H1 (cell line): ENCODE measurements around the gene CTNNBL1. TPM values are rescaled to one million over a fixed set of nuclear protein-coding genes. Genes with fewer than 3 reads are reported as not detected.

Experiments
- CTCF ChIA-PET: fragments of 300-600 bp; sonication (Branson Sonifier 250); formaldehyde crosslinking; loops from one replicate; lab custom pipeline; 2021; ENCODE audit not compliant: partially characterized antibody; lab: Charles Lee
- POLR2A ChIA-PET: fragments of 300-600 bp; sonication (Branson Sonifier 250); formaldehyde crosslinking; loops from one replicate; lab custom pipeline; 2021; ENCODE audit warnings: inconsistent platforms; ENCODE audit not compliant: partially characterized antibody; lab: Charles Lee
- DNase-seq, 2 experiments: peaks; one replicate each; pipeline versions ENCODE4 v3.0.0 to v3.0.0-alpha.2; 2010 to 2022; ENCODE audit warnings: low spot score in 2 of 2, low read depth in 1 of 2, mixed read lengths in 1 of 2
- FAIRE-seq: peaks from 2 replicates; lab custom pipeline; 2011; peaks lifted over from hg19 to GRCh38; lab: Jason Lieb, UNC
- H2AFZ ChIP-seq: 2 replicates; pipeline ENCODE4 v1.8.1; 2012; ENCODE audit warnings: low read length, inconsistent platforms
- H2AK5ac ChIP-seq: 2 replicates; pipeline ENCODE4 v1.6.1; 2013; ENCODE audit warnings: low read depth, low read length
- H2BK120ac ChIP-seq: replicated peaks from 2 replicates; pipeline ENCODE3; 2013; ENCODE audit warnings: low read depth, low read length, inconsistent platforms
- H2BK12ac ChIP-seq: 2 replicates; pipeline ENCODE4 v1.6.1; 2013; ENCODE audit warnings: low read depth, low read length
- H2BK15ac ChIP-seq: 2 replicates; pipeline ENCODE4 v1.6.1; 2013; ENCODE audit warnings: low read length
- H2BK20ac ChIP-seq: 2 replicates; pipeline ENCODE4 v1.6.1; 2013; ENCODE audit warnings: low read length
- H2BK5ac ChIP-seq: 2 replicates; pipeline ENCODE4 v1.6.1; 2013; ENCODE audit warnings: low read depth, low read length
- H3K14ac ChIP-seq: 2 replicates; pipeline ENCODE4 v1.6.1; 2013; ENCODE audit warnings: inconsistent platforms; ENCODE audit not compliant: insufficient read length
- H3K18ac ChIP-seq: 2 replicates; pipeline ENCODE4 v1.6.1; 2013; ENCODE audit warnings: low read length; ENCODE audit errors: extremely low read depth
- H3K23ac ChIP-seq: 2 replicates; pipeline ENCODE4 v1.6.1; 2013; ENCODE audit warnings: inconsistent platforms; ENCODE audit not compliant: insufficient read length
- H3K23me2 ChIP-seq: 2 replicates; pipeline ENCODE4 v1.6.1; 2013; ENCODE audit warnings: low read depth, low read length
- H3K27ac ChIP-seq: 2 replicates; pipeline ENCODE4 v1.6.1; 2011; ENCODE audit warnings: low read depth, low read length, inconsistent platforms
- H3K27me3 ChIP-seq, 4 experiments: replicated peaks in 1 of 4; 1 replicate in 1 of 4; 2 replicates in 3 of 4; pipeline versions ENCODE4 v1.6.1 to v1.8.1; 2011 to 2013; ENCODE audit warnings: low read length in 3 of 4, mild to moderate bottlenecking in 3 of 4, inconsistent platforms in 2 of 4, mixed read lengths in 2 of 4, moderate library complexity in 1 of 4; ENCODE audit not compliant: control insufficient read depth in 3 of 4, insufficient read depth in 3 of 4; ENCODE audit errors: extremely low read depth in 1 of 4
- H3K36me3 ChIP-seq, 4 experiments: 2 replicates each; pipeline versions ENCODE4 v1.6.1 to v1.8.1; 2011 to 2013; ENCODE audit warnings: mild to moderate bottlenecking in 4 of 4, low read length in 3 of 4, moderate library complexity in 2 of 4, control low read depth in 1 of 4, inconsistent platforms in 1 of 4; ENCODE audit not compliant: insufficient read depth in 4 of 4, control insufficient read depth in 2 of 4
- H3K4ac ChIP-seq: replicated peaks from 2 replicates; pipeline ENCODE3; 2013; ENCODE audit warnings: low read length, low read depth, mixed read lengths, inconsistent platforms; ENCODE audit not compliant: insufficient read length
- H3K4me1 ChIP-seq, 4 experiments: replicated peaks in 1 of 4; 1 replicate in 1 of 4; 2 replicates in 3 of 4; pipeline versions ENCODE4 v1.6.1 to v1.8.1; 2011 to 2013; ENCODE audit warnings: low read length in 3 of 4, inconsistent platforms in 2 of 4, mixed read lengths in 1 of 4; ENCODE audit not compliant: insufficient read depth in 4 of 4, control insufficient read depth in 3 of 4
- H3K4me2 ChIP-seq, 2 experiments: 2 replicates each; pipeline versions ENCODE4 v1.6.1 to v1.8.1; 2011 to 2013; ENCODE audit warnings: low read depth in 2 of 2, low read length in 2 of 2, control low read depth in 1 of 2, inconsistent platforms in 1 of 2, mild to moderate bottlenecking in 1 of 2; ENCODE audit not compliant: insufficient read depth in 1 of 2
- H3K4me3 ChIP-seq, 4 experiments: fragments of 200-600, 300-600 bp in 1 of 4; sonication (generic), shearing (Covaris generic), sonication (Bioruptor Twin) in 1 of 4; 2 replicates each; pipeline versions ENCODE4 v1.5.1 to v1.8.1; 2011 to 2016; ENCODE audit warnings: low read length in 4 of 4, low read depth in 3 of 4, control low read depth in 2 of 4, inconsistent platforms in 2 of 4, mild to moderate bottlenecking in 2 of 4, mixed read lengths in 1 of 4, moderate library complexity in 1 of 4; ENCODE audit not compliant: insufficient read depth in 2 of 4; ENCODE audit errors: extremely low read depth in 1 of 4
- H3K56ac ChIP-seq: replicated peaks from 2 replicates; pipeline ENCODE3; 2013; ENCODE audit warnings: low read depth, mild to moderate bottlenecking, mixed read lengths, low read length, inconsistent platforms; ENCODE audit not compliant: insufficient read length
- H3K79me1 ChIP-seq: 2 replicates; pipeline ENCODE4 v1.6.1; 2013; ENCODE audit warnings: low read depth, low read length, control low read depth
- H3K79me2 ChIP-seq, 2 experiments: 2 replicates each; pipeline versions ENCODE4 v1.6.1 to v1.8.1; 2012 to 2013; ENCODE audit warnings: low read length in 2 of 2, mild to moderate bottlenecking in 2 of 2, inconsistent platforms in 1 of 2; ENCODE audit not compliant: insufficient read depth in 2 of 2, control insufficient read depth in 1 of 2
- H3K9ac ChIP-seq, 4 experiments: replicated peaks in 1 of 4; 1 replicate in 1 of 4; 2 replicates in 3 of 4; pipeline versions ENCODE4 v1.6.1 to v1.8.1; 2011 to 2013; ENCODE audit warnings: low read depth in 3 of 4, low read length in 3 of 4, control low read depth in 2 of 4, mild to moderate bottlenecking in 2 of 4, moderate library complexity in 2 of 4, inconsistent platforms in 1 of 4; ENCODE audit errors: extremely low read depth in 1 of 4
- H3K9me3 ChIP-seq, 2 experiments: 2 replicates each; pipeline versions ENCODE4 v1.6.1 to v1.8.1; 2012 to 2013; ENCODE audit warnings: mild to moderate bottlenecking in 2 of 2, moderate library complexity in 2 of 2, control low read depth in 1 of 2, inconsistent platforms in 1 of 2, low read depth in 1 of 2, low read length in 1 of 2, mixed read lengths in 1 of 2; ENCODE audit not compliant: insufficient read depth in 2 of 2
- H4K20me1 ChIP-seq, 2 experiments: replicated peaks in 1 of 2; 2 replicates each; pipeline versions ENCODE3 to v1.8.1; 2011 to 2013; ENCODE audit warnings: inconsistent platforms in 2 of 2, low read length in 2 of 2, mild to moderate bottlenecking in 1 of 2; ENCODE audit not compliant: insufficient read depth in 2 of 2, control insufficient read depth in 1 of 2
- H4K5ac ChIP-seq: 2 replicates; pipeline ENCODE4 v1.6.1; 2013; ENCODE audit warnings: low read length, low read depth, mixed read lengths, inconsistent platforms; ENCODE audit not compliant: insufficient read length
- H4K8ac ChIP-seq: 2 replicates; pipeline ENCODE4 v1.8.0; 2013; ENCODE audit warnings: mild to moderate bottlenecking, moderate library complexity, low read length, inconsistent platforms; ENCODE audit not compliant: insufficient read depth; ENCODE audit errors: extremely low read depth
- H4K91ac ChIP-seq: replicated peaks from 2 replicates; pipeline ENCODE3; 2013; ENCODE audit warnings: low read length, mixed read lengths, inconsistent platforms; ENCODE audit not compliant: insufficient read length
- ASH2L ChIP-seq: fragments of 200-600, 300-600 bp; sonication (generic); IDR thresholded peaks from one replicate; pipeline ENCODE4 v1.7.1; 2017; ENCODE audit warnings: low read length
- BCL11A ChIP-seq, 2 experiments: IDR thresholded peaks; one replicate each; pipeline ENCODE4 v1.6.1; 2011; ENCODE audit warnings: low read depth in 2 of 2, low read length in 2 of 2, mild to moderate bottlenecking in 2 of 2
- BRCA1 ChIP-seq: IDR thresholded peaks from 2 replicates; pipeline ENCODE4 v1.6.1; 2012; ENCODE audit warnings: low read depth, low read length, improper control_type of control experiment
- CBX8 ChIP-seq: fragments of 300-800, 300-1000 bp; sonication (generic); IDR thresholded peaks from 2 replicates; pipeline ENCODE4 v1.7.1; 2016; ENCODE audit warnings: low read depth, low read length, borderline replicate concordance
- CEBPB ChIP-seq: IDR thresholded peaks from 2 replicates; pipeline ENCODE4 v1.6.1; 2012; ENCODE audit warnings: low read depth, low read length
- CTBP2 ChIP-seq: IDR thresholded peaks from 2 replicates; pipeline ENCODE4 v1.7.0; 2011; ENCODE audit warnings: borderline replicate concordance, mild to moderate bottlenecking, moderate library complexity, mixed read lengths, low read length; ENCODE audit not compliant: insufficient read depth, insufficient read length
- EGR1 ChIP-seq: IDR thresholded peaks from 2 replicates; pipeline ENCODE4 v1.6.1; 2011; ENCODE audit warnings: low read depth, low read length, borderline replicate concordance
- HDAC2 ChIP-seq, 2 experiments: fragments of 300-600 bp in 1 of 2; sonication (generic) in 1 of 2; IDR thresholded peaks; 2 replicates each; pipeline ENCODE4 v1.6.1; 2011 to 2012; ENCODE audit warnings: low read depth in 2 of 2, low read length in 2 of 2, mild to moderate bottlenecking in 2 of 2, moderate library complexity in 2 of 2, borderline replicate concordance in 1 of 2, inconsistent platforms in 1 of 2
- HDAC6 ChIP-seq: IDR thresholded peaks from one replicate; pipeline ENCODE4 v1.7.1; 2012; ENCODE audit warnings: low read depth, mild to moderate bottlenecking, inconsistent platforms, low read length, moderate library complexity
- JUND ChIP-seq: IDR thresholded peaks from 2 replicates; pipeline ENCODE4 v1.6.1; 2011; ENCODE audit warnings: mild to moderate bottlenecking, improper control_type of control experiment, low read length
- RFX5 ChIP-seq: IDR thresholded peaks from 2 replicates; pipeline ENCODE4 v1.6.1; 2011; ENCODE audit warnings: low read depth, low read length, improper control_type of control experiment, borderline replicate concordance
- SAP30 ChIP-seq: fragments of 300-600 bp; sonication (generic); IDR thresholded peaks from 2 replicates; pipeline ENCODE4 v1.7.1; 2012; ENCODE audit warnings: low read length, moderate library complexity, mild to moderate bottlenecking, inconsistent platforms; ENCODE audit not compliant: insufficient read depth, insufficient replicate concordance
- TAF7 ChIP-seq: optimal IDR thresholded peaks from 2 replicates; pipeline ENCODE3; 2011; ENCODE audit warnings: low read depth, mild to moderate bottlenecking, inconsistent platforms, low read length, moderate library complexity, borderline replicate concordance
- ZNF274 ChIP-seq: IDR thresholded peaks from 2 replicates; pipeline ENCODE4 v1.7.0; 2012; ENCODE audit warnings: low read length, borderline replicate concordance; ENCODE audit errors: extremely low read depth
- WGBS, 2 experiments: shearing (Covaris generic) in 1 of 2; methylation state at CpG; one replicate each; pipeline versions ENCODE4 v1.1.6 to v1.1.7; 2013 to 2015; ENCODE audit warnings: low lambda C conversion rate in 2 of 2, mixed read lengths in 2 of 2, inconsistent platforms in 1 of 2, low coverage in 1 of 2, missing lambda C conversion rate in 1 of 2; ENCODE audit not compliant: insufficient replicate concordance in 2 of 2, insufficient coverage in 1 of 2, insufficient read length in 1 of 2; ENCODE audit errors: extremely low coverage in 1 of 2, missing lambda C conversion rate in 1 of 2; 5-methylcytosine and 5-hydroxymethylcytosine counted together
- polyA plus RNA-seq, 7 experiments: library from polyadenylated mRNA; depleted of rRNA in 3 of 7; stranded (reverse) in 5 of 7; unstranded in 2 of 7; fragments of >200 nt in 5 of 7; fragments of 200-250 nt in 2 of 7; gene quantifications; 1 replicate in 5 of 7; 2 replicates in 1 of 7; 4 replicates in 1 of 7; pipeline versions ENCODE4 v1.2.1 to v1.2.3, GENCODE V29; 2011 to 2013; ENCODE audit warnings: missing spikeins in 2 of 7, mixed read lengths in 2 of 7
- total RNA-seq: library from RNA; stranded (reverse); fragmentation: NEBNext Ultra II Directional; extraction: Animal tissue kit (Norgen Biotek cat#: 25700); gene quantifications from 2 replicates; pipeline ENCODE4 v1.2.1, GENCODE V29; 2021

Gene CTNNBL1
- total and polyA plus RNA-seq, 2 of the 8 experiments (the other 6 are each of a cell fraction or from before 2014, with no cell fraction given): 19.6 to 81.6 TPM

- no peaks in the 10 kb centered on the region for H3K36me3 ChIP-seq
- no peaks in the 10 kb centered on the region for H3K9me3 ChIP-seq
- no peak overlapping the region for H3K9ac ChIP-seq
- H3K79me2 ChIP-seq: no peaks in the 10 kb centered on the region
- no peak overlapping the region for H4K91ac ChIP-seq
- H2BK15ac ChIP-seq: no peak overlapping the region
- H2BK5ac ChIP-seq: no peak overlapping the region
- no peak overlapping the region for H3K27ac ChIP-seq
- H3K79me1 ChIP-seq: no peaks in the 10 kb centered on the region
- no peak for FAIRE-seq
- H3K4me1 ChIP-seq: peaks cover 6 to 15% (median 7%) of the 10 kb centered on the region in 4 experiments
- H2AFZ ChIP-seq: no peak overlapping the region
- no peak overlapping the region for H3K18ac ChIP-seq
- no peak overlapping the region for H3K23ac ChIP-seq
- ChIA-PET CTCF (interaction anchor here (0.6 to 2.7 kb wide), 21 partner anchors 9 to 450 kb away, joined by 3 to 32 read pairs (median 5); no protein-coding TSS in a partner anchor), POLR2A (interaction anchor here (1.3 kb wide), 1 partner anchor 83 kb away, joined by 4 read pairs; no protein-coding TSS in a partner anchor)
- H2BK12ac ChIP-seq: no peak overlapping the region
- no peak overlapping the region for H3K4me3 ChIP-seq
- no peak overlapping the region for H2AK5ac ChIP-seq
- no peak overlapping the region for H3K4me2 ChIP-seq
- no peak overlapping the region for H3K56ac ChIP-seq
- H4K5ac ChIP-seq: no peak overlapping the region
- 61% methylated on average over 18 of the region's 18 CpGs; no CpG with 5 or more reads in 1 of the 2 experiments for WGBS, 2 experiments
- no peak overlapping the region for H3K14ac ChIP-seq
- H3K4ac ChIP-seq: no peak overlapping the region
- H4K20me1 ChIP-seq: peaks cover 2 to 3% of the 10 kb centered on the region in 2 experiments
- H3K27me3 ChIP-seq: no peaks in the 10 kb centered on the region; a peak in 2 of 7 replicates
- no peak overlapping the region for H2BK20ac ChIP-seq
- no peak overlapping the region for H4K8ac ChIP-seq
- H3K23me2 ChIP-seq: peaks cover 4% of the 10 kb centered on the region; the same call in 1 of the 2 replicates
- DNase-seq: no peak
- no peak overlapping the region for H2BK120ac ChIP-seq
- TF ChIP-seq ASH2L: no peak
- TF ChIP-seq HDAC6: no peak
- TF ChIP-seq JUND: no peak
- no peak for TF ChIP-seq EGR1
- 0 out of 4 replicates have a peak, but pooled peaks of 1 of the 2 experiments have one; percentile 47 for TF ChIP-seq HDAC2 (IDR thresholded peaks at IDR 0.05; ENCODE audit: borderline replicate concordance in 1 of 2, low read depth in 2 of 2, low read length in 2 of 2)
- TF ChIP-seq TAF7: no peak
- TF ChIP-seq SAP30: peak; percentile 76
- TF ChIP-seq BRCA1: no peak
- no peak for TF ChIP-seq CBX8
- no peak for TF ChIP-seq CEBPB
- no peak for TF ChIP-seq RFX5
- TF ChIP-seq BCL11A (IDR thresholded peaks at IDR 0.05; ENCODE audit: low read depth in 2 of 2, low read length in 2 of 2): no peak
- no peak for TF ChIP-seq ZNF274
- no peak for TF ChIP-seq CTBP2
Measured at GRCh38 chr20:37901240-37901639, 207.4 kb downstream of the CTNNBL1 start.
